Breast epithelium (tissue), 4 donors: ENCODE data around the gene TRAPPC8. TPM values are rescaled to one million over a fixed set of nuclear protein-coding genes. Genes with fewer than 3 reads are reported as not detected.

ENCODE experiments used
- DNase-seq, 2 donors: peaks; one replicate each; pipeline ENCODE4 v3.0.0-alpha.2; 2019; ENCODE audit warnings: low spot score in 2 of 2
- H3K27ac ChIP-seq, 2 donors: fragments of 200-600 bp; sonication (generic) in 1 of 2; one replicate each; pipeline ENCODE4 v1.5.1; 2016 to 2019; ENCODE audit warnings: mild to moderate bottlenecking in 1 of 2
- H3K27me3 ChIP-seq, 2 donors: fragments of 200-600 bp; sonication (generic) in 1 of 2; one replicate each; pipeline versions ENCODE4 v1.5.1 to v1.6.0; 2017 to 2019; ENCODE audit warnings: control low read depth in 1 of 2, mild to moderate bottlenecking in 1 of 2
- H3K36me3 ChIP-seq: fragments of 200-600 bp; one replicate; pipeline ENCODE4 v1.5.1; 2019
- H3K4me1 ChIP-seq, 2 donors: fragments of 200-600 bp; sonication (generic); one replicate each; pipeline ENCODE4 v1.5.1; 2016 to 2019; ENCODE audit warnings: control low read depth in 1 of 2
- H3K4me3 ChIP-seq, 3 donors: fragments of 200-600 bp; sonication (generic); 1 replicate in 2 of 3; 2 replicates in 1 of 3; pipeline ENCODE4 v1.5.1; 2016 to 2019; ENCODE audit warnings: mild to moderate bottlenecking in 3 of 3, moderate library complexity in 2 of 3
- H3K9me3 ChIP-seq, 2 donors: fragments of 200-600 bp; sonication (generic) in 1 of 2; one replicate each; pipeline ENCODE4 v1.5.1; 2016 to 2019; ENCODE audit warnings: control low read depth in 1 of 2
- POLR2A ChIP-seq: fragments of 450-650 bp; IDR thresholded peaks from one replicate; pipeline ENCODE4 v1.6.1; 2016; ENCODE audit warnings: antibody characterized with exemption, mild to moderate bottlenecking, moderate library complexity
- POLR2AphosphoS5 ChIP-seq, 3 donors: sonication (generic); formaldehyde crosslinking; IDR thresholded peaks; one replicate each; pipeline ENCODE4 v1.6.1; 2017; ENCODE audit warnings: antibody characterized with exemption in 3 of 3
- intact Hi-C: fragments of 100-400 bp; cut with DNase I; formaldehyde crosslinking; loops from one replicate; pipeline ENCODE4 v1.15.1; 2023; ENCODE audit warnings: low total_unique reads
- total RNA-seq, 3 donors: library from RNA; depleted of rRNA; stranded (reverse); fragments of >200 nt; gene quantifications; one replicate each; pipeline ENCODE4 v1.1.0, GENCODE V29; 2016
- TF ChIP-seq, protein P1 (sequence below), 3 donors: fragments of 450-650 bp; IDR thresholded peaks; one replicate each; pipeline ENCODE4 v1.5.1; 2016 to 2017; ENCODE audit warnings: antibody characterized with exemption in 3 of 3, mild to moderate bottlenecking in 3 of 3, moderate library complexity in 3 of 3

Gene TRAPPC8, protein sequence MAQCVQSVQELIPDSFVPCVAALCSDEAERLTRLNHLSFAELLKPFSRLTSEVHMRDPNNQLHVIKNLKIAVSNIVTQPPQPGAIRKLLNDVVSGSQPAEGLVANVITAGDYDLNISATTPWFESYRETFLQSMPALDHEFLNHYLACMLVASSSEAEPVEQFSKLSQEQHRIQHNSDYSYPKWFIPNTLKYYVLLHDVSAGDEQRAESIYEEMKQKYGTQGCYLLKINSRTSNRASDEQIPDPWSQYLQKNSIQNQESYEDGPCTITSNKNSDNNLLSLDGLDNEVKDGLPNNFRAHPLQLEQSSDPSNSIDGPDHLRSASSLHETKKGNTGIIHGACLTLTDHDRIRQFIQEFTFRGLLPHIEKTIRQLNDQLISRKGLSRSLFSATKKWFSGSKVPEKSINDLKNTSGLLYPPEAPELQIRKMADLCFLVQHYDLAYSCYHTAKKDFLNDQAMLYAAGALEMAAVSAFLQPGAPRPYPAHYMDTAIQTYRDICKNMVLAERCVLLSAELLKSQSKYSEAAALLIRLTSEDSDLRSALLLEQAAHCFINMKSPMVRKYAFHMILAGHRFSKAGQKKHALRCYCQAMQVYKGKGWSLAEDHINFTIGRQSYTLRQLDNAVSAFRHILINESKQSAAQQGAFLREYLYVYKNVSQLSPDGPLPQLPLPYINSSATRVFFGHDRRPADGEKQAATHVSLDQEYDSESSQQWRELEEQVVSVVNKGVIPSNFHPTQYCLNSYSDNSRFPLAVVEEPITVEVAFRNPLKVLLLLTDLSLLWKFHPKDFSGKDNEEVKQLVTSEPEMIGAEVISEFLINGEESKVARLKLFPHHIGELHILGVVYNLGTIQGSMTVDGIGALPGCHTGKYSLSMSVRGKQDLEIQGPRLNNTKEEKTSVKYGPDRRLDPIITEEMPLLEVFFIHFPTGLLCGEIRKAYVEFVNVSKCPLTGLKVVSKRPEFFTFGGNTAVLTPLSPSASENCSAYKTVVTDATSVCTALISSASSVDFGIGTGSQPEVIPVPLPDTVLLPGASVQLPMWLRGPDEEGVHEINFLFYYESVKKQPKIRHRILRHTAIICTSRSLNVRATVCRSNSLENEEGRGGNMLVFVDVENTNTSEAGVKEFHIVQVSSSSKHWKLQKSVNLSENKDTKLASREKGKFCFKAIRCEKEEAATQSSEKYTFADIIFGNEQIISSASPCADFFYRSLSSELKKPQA (N-terminal part only)
- total RNA-seq, result 10 to 100 TPM; 39.8 to 75.2 (median 49.8) TPM

DNA sequence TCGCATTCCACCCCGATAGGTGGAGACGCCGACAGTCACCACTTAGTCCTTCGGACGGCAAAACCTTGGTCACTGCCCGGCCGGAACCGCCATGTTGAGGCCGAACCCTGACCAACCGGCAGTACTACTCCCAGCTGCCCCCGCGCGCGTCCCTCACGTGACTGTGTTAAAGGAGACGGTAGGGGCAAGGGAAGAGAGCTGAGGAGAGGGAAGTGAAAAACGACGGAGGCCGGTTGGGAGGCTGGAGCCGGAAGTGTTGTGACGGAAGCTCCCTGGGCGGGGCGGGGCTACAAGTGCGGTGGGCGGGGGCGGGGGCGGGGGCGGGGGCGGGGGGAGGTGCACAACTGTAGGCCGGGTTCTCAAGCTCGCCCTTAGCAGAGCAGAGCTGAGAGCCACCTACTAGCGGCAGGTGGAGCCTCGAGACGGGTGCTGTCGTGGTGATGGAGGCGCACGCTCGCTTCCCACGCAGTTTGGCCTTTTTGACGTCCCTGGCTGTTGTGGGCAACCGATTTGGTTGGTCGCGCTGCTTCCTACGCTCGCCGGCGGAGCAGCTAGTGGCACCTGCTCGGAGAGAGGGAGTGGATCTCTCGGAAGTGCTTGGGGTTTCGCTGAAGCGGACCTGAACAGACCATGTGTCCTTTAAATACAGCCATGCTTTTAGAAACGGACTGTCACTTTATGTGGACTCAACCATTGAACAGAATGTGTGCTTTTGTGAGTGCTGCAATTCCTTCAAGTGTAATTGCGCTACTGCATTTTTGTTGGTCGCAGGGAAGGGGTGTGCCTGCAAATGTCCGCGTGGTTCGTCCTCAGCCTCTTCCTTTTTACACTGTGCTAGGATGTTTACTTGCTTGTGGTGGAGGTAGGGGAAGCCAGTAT, at the start of gene TRAPPC8:
TRAPPC8 (minus strand) TSS at position 130 of the 879 bp plus-strand sequence. CDS start 364 bp downstream, outside the sequence.
- peaks cover 3 to 6% of the 10 kb centered on the region in 2 donors for H3K4me1 ChIP-seq
- no peaks in the 10 kb centered on the region for H3K27me3 ChIP-seq
- H3K36me3 ChIP-seq, result no peaks in the 10 kb centered on the region
- peak within 1 kb of the TSS; percentile 93 to 96 for H3K27ac ChIP-seq
- peak within 1 kb of the TSS; percentile 68 to 99 (median 82) for H3K4me3 ChIP-seq
- no peaks in the 10 kb centered on the region for H3K9me3 ChIP-seq
- intact Hi-C loops, result loop anchor here (5.0 kb wide), 1 partner anchor 139 kb away; no protein-coding TSS in a partner anchor
- DNase-seq, result peak; percentile 97 to 98
- TF ChIP-seq, protein P1, sequence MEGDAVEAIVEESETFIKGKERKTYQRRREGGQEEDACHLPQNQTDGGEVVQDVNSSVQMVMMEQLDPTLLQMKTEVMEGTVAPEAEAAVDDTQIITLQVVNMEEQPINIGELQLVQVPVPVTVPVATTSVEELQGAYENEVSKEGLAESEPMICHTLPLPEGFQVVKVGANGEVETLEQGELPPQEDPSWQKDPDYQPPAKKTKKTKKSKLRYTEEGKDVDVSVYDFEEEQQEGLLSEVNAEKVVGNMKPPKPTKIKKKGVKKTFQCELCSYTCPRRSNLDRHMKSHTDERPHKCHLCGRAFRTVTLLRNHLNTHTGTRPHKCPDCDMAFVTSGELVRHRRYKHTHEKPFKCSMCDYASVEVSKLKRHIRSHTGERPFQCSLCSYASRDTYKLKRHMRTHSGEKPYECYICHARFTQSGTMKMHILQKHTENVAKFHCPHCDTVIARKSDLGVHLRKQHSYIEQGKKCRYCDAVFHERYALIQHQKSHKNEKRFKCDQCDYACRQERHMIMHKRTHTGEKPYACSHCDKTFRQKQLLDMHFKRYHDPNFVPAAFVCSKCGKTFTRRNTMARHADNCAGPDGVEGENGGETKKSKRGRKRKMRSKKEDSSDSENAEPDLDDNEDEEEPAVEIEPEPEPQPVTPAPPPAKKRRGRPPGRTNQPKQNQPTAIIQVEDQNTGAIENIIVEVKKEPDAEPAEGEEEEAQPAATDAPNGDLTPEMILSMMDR (IDR thresholded peaks at IDR 0.05), result peak in 1 of 3 donors; percentile 8
- TF ChIP-seq POLR2AphosphoS5 (IDR thresholded peaks at IDR 0.05) (peak; percentile 65 to 86 (median 79)), POLR2A (no peak)

DNA sequence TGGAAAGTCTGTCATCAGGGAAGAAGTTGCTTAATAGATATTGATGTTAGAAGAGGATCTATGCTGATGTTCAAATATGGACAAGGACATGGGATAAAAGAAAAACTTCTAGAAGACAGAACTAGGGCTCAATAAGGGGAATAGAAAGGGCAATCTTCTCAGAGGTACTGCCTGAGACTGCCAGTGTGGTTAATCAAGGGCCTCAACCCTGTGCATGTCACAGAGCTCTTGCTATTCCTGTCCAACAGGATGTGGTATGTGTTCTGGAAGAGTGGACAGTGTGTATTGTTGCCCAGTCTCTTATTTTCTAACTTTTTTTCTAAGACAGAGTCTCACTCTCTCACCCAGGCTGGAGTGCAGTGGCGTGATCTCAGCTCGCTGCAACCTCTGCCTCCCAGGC, 47.9 kb upstream of the TRAPPC8 start:
- H3K4me3 ChIP-seq, result no peak overlapping the region
- intact Hi-C loops, result no loop called here
- no peak for TF ChIP-seq POLR2AphosphoS5 (IDR thresholded peaks at IDR 0.05)
- TF ChIP-seq POLR2A, result no peak
- TF ChIP-seq, protein P1 (IDR thresholded peaks at IDR 0.05), result no peak

DNA sequence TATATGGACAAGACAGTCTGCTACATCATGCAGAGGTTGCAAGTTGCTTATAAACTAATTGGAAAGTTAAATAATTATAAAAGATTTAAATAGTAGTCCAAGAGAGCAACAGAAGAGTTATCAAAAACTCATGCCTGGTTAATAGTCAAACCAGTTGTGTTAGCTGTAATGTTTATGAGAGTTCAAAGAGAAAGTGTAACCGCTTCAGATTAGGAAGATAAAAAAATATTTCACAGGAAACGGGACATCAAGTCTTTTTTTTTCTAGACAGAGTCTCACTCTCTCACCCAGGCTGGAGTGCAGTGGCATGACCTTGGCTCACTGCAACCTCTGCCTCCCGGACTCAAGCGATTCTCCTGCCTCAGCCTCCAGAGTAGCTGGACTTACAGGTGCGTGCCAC, 41.0 kb upstream of the TRAPPC8 start:
- DNase-seq, result no peak
- Histone ChIP-seq H3K4me3 (no peak overlapping the region), H3K9me3 (peaks cover 0 to under 1% of the 10 kb centered on the region in 2 donors), H3K27me3 (no peaks in the 10 kb centered on the region), H3K36me3 (no peaks in the 10 kb centered on the region), H3K27ac (no peak overlapping the region), H3K4me1 (no peaks in the 10 kb centered on the region)
- intact Hi-C loops, result no loop called here
- no peak for TF ChIP-seq POLR2A
- TF ChIP-seq, protein P1 (IDR thresholded peaks at IDR 0.05), result no peak
- TF ChIP-seq POLR2AphosphoS5 (IDR thresholded peaks at IDR 0.05), result no peak

More for the DNA sequence above, 47.9 kb upstream of the TRAPPC8 start:
- DNase-seq, result no peak
- H3K27ac ChIP-seq, result no peak overlapping the region
- no peaks in the 10 kb centered on the region for H3K36me3 ChIP-seq
- H3K27me3 ChIP-seq, result no peaks in the 10 kb centered on the region
- no peaks in the 10 kb centered on the region for H3K9me3 ChIP-seq
- H3K4me1 ChIP-seq, result no peaks in the 10 kb centered on the region

DNA sequence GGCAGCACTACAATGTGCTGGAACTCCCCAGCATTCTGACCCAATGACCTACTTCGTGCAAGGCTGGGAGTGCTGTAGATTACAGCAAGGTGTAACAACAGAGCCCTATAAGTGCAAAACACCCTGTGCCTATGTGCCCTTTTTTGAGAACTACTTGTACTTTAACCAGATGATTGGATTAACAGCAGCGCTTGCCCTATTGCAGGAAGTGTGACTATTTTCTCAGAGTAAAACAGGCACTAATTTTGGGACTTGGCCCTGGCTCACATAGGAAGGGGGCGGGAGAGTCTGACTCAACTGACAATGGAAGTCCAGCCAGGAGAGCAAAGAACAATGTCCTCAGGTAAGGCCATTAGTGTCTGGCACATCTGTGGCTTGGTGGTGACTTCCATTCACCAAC, 40.1 kb upstream of the TRAPPC8 start:
- Histone ChIP-seq H3K4me1 (no peaks in the 10 kb centered on the region), H3K36me3 (no peaks in the 10 kb centered on the region), H3K4me3 (no peak overlapping the region), H3K9me3 (peaks cover 5 to 10% of the 10 kb centered on the region in 2 donors), H3K27ac (peak overlapping the region in 1 of 2 donors; percentile 44), H3K27me3 (no peaks in the 10 kb centered on the region)
- intact Hi-C loops, result no loop called here
- DNase-seq, result no peak
- TF ChIP-seq POLR2A (no peak), POLR2AphosphoS5 (IDR thresholded peaks at IDR 0.05) (peak in 1 of 3 donors; percentile 22)
